Measurements from ENCODE around the gene GRM4. TPM values are rescaled to one million over a fixed set of nuclear protein-coding genes. Genes with fewer than 3 reads are reported as not detected.

GRM4 gene
- total RNA-seq, 1 donor = not detected

DNA sequence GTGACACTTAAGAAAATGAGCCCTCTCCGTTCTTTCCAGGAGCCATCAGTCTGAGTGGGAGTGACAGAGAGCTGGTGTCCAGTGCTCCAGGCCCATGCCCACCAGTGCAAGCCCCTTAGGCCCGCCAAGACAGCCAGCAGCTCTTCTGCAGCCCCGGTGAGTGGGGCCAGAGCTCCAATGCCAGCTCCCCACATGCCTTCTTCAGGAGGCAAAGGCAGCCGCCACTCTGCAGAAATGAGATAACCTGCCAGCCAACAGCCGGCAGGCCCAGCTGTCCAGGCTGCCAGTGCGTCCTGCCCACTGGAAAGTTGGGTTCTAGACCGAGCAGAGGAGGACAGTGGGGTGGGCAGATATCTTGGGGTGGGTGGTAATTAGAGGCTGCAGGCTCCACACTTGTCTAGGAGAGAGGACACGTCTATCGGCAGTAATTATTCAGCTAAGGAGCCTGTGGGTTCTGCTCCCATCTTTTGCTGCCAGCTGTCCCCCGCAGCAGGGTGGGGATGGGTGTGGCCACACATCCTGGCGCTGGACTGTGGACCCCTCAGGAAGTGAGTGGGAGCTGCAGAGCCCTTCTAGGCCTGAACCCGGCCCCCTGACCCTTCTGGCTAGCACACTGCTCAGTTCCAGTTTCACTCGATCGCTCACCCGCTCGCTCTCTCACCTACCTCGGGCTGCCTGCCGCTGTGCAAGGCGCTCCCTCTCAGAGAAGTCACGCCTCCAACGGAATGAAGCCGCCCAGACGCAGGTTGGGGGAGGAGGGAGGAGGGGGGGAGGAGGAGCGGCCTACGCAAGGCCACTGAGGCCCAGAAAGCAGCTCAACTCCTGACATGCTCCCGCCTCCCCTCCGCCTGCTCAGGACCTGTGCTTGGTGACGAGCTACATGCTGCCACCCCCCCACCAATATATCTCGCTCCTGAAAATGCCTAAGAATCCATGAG lies 3.6 kb downstream of the GRM4 start:
- DNase-seq (ENCODE audit: low read depth) = no peak
- TF ChIP-seq, protein P1, sequence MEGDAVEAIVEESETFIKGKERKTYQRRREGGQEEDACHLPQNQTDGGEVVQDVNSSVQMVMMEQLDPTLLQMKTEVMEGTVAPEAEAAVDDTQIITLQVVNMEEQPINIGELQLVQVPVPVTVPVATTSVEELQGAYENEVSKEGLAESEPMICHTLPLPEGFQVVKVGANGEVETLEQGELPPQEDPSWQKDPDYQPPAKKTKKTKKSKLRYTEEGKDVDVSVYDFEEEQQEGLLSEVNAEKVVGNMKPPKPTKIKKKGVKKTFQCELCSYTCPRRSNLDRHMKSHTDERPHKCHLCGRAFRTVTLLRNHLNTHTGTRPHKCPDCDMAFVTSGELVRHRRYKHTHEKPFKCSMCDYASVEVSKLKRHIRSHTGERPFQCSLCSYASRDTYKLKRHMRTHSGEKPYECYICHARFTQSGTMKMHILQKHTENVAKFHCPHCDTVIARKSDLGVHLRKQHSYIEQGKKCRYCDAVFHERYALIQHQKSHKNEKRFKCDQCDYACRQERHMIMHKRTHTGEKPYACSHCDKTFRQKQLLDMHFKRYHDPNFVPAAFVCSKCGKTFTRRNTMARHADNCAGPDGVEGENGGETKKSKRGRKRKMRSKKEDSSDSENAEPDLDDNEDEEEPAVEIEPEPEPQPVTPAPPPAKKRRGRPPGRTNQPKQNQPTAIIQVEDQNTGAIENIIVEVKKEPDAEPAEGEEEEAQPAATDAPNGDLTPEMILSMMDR (IDR thresholded peaks at IDR 0.05; ENCODE audit: insufficient read depth, low read length) = no peak
- H3K4me3 ChIP-seq (ENCODE audit: low read depth, low read length) = no peak overlapping the region

DNA sequence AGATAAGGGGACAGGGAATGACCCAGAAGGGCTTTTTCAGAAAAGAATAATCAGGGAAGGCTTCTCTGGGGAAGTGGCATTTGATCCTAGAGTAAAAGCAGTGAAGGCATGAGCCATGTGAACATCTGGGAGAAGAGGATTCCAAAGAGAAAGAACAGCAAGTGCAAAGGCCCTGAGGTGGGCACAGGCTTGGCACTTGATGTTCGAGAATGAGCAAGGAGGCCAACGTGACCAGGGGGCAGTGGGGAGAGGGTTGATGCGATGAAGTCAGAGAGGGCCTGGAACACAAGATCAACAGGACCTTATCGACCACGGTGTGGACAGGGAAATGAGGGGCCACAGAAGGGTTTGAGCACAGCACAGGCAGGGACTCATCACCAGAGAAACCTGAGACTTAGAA lies 5.8 kb downstream of the GRM4 start:
- TF ChIP-seq, protein P1 (IDR thresholded peaks at IDR 0.05; ENCODE audit: insufficient read depth, low read length) = no peak
- DNase-seq (ENCODE audit: low read depth) = no peak
- no peak overlapping the region for H3K4me3 ChIP-seq (ENCODE audit: low read depth, low read length)

DNA sequence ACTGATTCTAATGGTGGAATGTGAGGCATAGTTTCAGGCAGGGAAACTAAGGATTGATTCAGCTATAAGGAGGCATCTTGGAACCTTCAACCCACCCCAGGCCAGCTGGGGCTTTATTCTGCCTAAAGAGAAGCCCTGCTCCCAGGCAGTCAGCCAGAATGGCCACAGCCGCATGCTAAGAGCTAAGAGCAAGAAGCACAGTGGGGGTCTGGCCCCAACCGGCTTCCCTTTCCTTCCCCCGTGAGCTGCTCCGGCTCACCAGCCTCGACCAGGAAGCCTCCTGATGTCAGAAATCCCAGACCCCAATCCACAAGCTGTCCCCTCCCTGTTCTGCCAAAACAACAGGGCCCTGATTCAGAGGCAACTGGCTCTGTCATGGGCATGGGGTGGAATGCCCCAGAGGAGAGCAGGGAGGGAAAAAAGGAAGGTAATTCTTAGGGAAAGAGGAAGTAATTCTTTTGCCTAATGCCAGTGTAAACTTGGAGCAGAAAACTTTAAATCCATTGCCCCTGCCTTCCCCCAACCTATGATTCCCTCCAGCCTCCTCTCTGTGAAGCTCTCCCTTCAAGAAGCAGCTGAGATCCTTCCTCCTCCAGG lies 6.9 kb downstream of the GRM4 start:
- TF ChIP-seq, protein P1 (IDR thresholded peaks at IDR 0.05; ENCODE audit: insufficient read depth, low read length) = no peak
- no peak overlapping the region for H3K4me3 ChIP-seq (ENCODE audit: low read depth, low read length)
- no peak for DNase-seq (ENCODE audit: low read depth)

- TF ChIP-seq, protein P1 (IDR thresholded peaks at IDR 0.05; ENCODE audit: insufficient read depth, low read length) = no peak
- H3K4me3 ChIP-seq (ENCODE audit: low read depth, low read length) = no peak overlapping the region
Observed at GRCh38 chr6:34138191-34138590, 7.7 kb downstream of the GRM4 start.

GRCh38 chr6:34135541-34135940 lies 10.3 kb downstream of the GRM4 start:
- no peak overlapping the region for H3K4me3 ChIP-seq (ENCODE audit: low read depth, low read length)
- no peak for DNase-seq (ENCODE audit: low read depth)
- TF ChIP-seq, protein P1 (IDR thresholded peaks at IDR 0.05; ENCODE audit: insufficient read depth, low read length) = no peak

More at GRCh38 chr6:34138191-34138590, 7.7 kb downstream of the GRM4 start:
- DNase-seq (ENCODE audit: low read depth) = no peak

DNA sequence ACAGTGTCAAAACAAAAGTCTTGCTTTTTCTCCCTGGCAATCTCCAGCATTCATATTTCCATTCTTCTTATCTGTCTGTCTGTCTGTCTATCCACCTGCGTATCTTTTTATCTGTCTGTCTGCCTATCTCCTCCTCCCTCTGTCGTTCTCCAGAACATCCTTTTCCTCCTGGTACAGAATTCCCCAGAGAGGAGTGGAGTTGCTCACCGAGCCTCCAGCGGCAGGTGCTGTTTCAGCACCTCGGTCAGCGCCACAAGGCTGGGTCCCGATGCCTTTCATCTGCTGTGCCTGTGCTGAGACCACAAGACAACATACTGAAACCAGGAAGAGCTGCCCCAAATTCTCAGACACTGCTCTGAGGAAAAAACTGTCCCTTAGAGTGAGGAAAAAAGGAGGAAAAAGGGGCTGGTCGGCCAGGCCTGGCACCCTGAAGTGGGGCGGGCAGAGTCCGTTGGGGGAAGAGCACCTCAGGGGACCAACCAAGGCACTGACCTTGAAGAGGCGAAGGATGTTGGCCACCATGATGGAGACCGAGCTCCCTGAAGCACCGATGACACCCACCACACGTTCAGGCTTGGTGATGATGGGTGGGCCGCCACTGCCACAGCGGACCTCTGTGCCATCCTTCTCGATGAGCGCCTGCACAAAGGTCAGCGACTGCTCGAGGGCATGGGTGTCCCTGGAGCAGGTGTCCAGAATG lies 13.3 kb downstream of the GRM4 start:
- DNase-seq (ENCODE audit: low read depth) = peak; percentile 23
- TF ChIP-seq, protein P1 (IDR thresholded peaks at IDR 0.05; ENCODE audit: insufficient read depth, low read length) = no peak
- no peak overlapping the region for H3K4me3 ChIP-seq (ENCODE audit: low read depth, low read length)

Measured in fibroblast of the aortic adventitia (primary cell).